DMS53 (cell line): ENCODE measurements around the gene PFN4.
A peak's percentile ranks its signal among the peaks of the same experiment; 100 is the strongest.
"Not testable (repeated sequence)": the region's sequence is repeated elsewhere in the genome, so short reads cannot be mapped to it uniquely, and the experiment has no call there.

Source experiments
- DNase-seq: peaks from one replicate; lab custom pipeline; 2025; lab: John Stamatoyannopoulos, UW

Gene PFN4

GRCh38 chr2:24111407-24111901 lies 11.7 kb downstream of the PFN4 start:
- no peak for DNase-seq

- no peak for DNase-seq
These were observed 12.4 kb downstream of the PFN4 start for GRCh38 chr2:24110660-24111303.

GRCh38 chr2:24109431-24109830 lies 13.7 kb downstream of the PFN4 start:
- DNase-seq = not testable (repeated sequence)

- DNase-seq = no peak
These were observed 15.8 kb downstream of the PFN4 start for GRCh38 chr2:24107336-24107735.

GRCh38 chr2:24106786-24107185 lies 16.3 kb downstream of the PFN4 start:
- DNase-seq = no peak

- no peak for DNase-seq
These were observed 17.3 kb downstream of the PFN4 start for GRCh38 chr2:24105816-24106215.

GRCh38 chr2:24104906-24105305 lies 18.2 kb downstream of the PFN4 start:
- DNase-seq = no peak

- no peak for DNase-seq
These were observed 19.0 kb downstream of the PFN4 start for GRCh38 chr2:24104110-24104650.

- DNase-seq = no peak
These were observed 20.5 kb downstream of the PFN4 start for GRCh38 chr2:24102677-24103076.

- no peak for DNase-seq
These were observed 21.1 kb downstream of the PFN4 start for GRCh38 chr2:24101992-24102391.

- not testable (repeated sequence) for DNase-seq
These were observed 22.4 kb downstream of the PFN4 start for GRCh38 chr2:24100732-24101131.

- DNase-seq = peak; percentile 9
These were observed 27.9 kb downstream of the PFN4 start for GRCh38 chr2:24095171-24095677.

- DNase-seq = not testable (repeated sequence)
These were observed 29.9 kb downstream of the PFN4 start for GRCh38 chr2:24093270-24093669.

GRCh38 chr2:24088821-24089359 lies 34.2 kb downstream of the PFN4 start:
- no peak for DNase-seq

GRCh38 chr2:24087032-24087431 lies 36.1 kb downstream of the PFN4 start:
- DNase-seq = no peak

GRCh38 chr2:24086241-24086640 lies 36.9 kb downstream of the PFN4 start:
- DNase-seq = no peak

GRCh38 chr2:24085200-24085489 lies 38.0 kb downstream of the PFN4 start:
- DNase-seq = no peak

GRCh38 chr2:24084386-24085199 lies 38.5 kb downstream of the PFN4 start, which contains the start of gene TP53I3:
Gene TP53I3, minus strand, starts transcription at chr2:24084834. Its CDS starts 508 bp downstream, at chr2:24084326.
- peak; percentile 93 for DNase-seq

- DNase-seq = peak; percentile 93
These were observed 39.4 kb downstream of the PFN4 start for GRCh38 chr2:24083567-24084385.

- peak; percentile 39 for DNase-seq
These were observed 40.2 kb downstream of the PFN4 start for GRCh38 chr2:24082787-24083566.

GRCh38 chr2:24080701-24081100 lies 42.4 kb downstream of the PFN4 start:
- DNase-seq = peak; percentile 95
